KOPT-K1 (cell line): Measurements from ENCODE around the gene ACER3.

ENCODE experiments used
- H3K27ac ChIP-seq: fragments of 200-600 bp; sonication (generic); 2 replicates; pipeline ENCODE4 v1.5.1; 2016; ENCODE audit warnings: antibody characterized with exemption, mild to moderate bottlenecking, low read depth, low read length; ENCODE audit not compliant: poor library complexity, severe bottlenecking
- H3K36me3 ChIP-seq: fragments of 200-600 bp; sonication (generic); 2 replicates; pipeline ENCODE4 v1.5.1; 2017; ENCODE audit warnings: antibody characterized with exemption, mild to moderate bottlenecking, low read length, moderate library complexity; ENCODE audit not compliant: insufficient read depth
- H3K9me3 ChIP-seq: fragments of 200-600 bp; sonication (generic); 2 replicates; pipeline ENCODE4 v1.5.1; 2017; ENCODE audit warnings: antibody characterized with exemption, low read length, mild to moderate bottlenecking; ENCODE audit not compliant: insufficient read depth, poor library complexity, severe bottlenecking

ACER3 gene

GRCh38 chr11:77065878-77066228, 205.1 kb downstream of the ACER3 start:
- Histone ChIP-seq H3K27ac (no peak overlapping the region), H3K9me3 (no peaks in the 10 kb centered on the region)

GRCh38 chr11:77066229-77067042, 205.7 kb downstream of the ACER3 start, which contains the start of gene CAPN5:
CAPN5 (plus strand) TSS chr11:77066971; CDS start chr11:77084887, 17,916 bp downstream.
- Histone ChIP-seq H3K9me3 (no peaks in the 10 kb centered on the region), H3K27ac (peak within 1 kb of the TSS; percentile 45), H3K36me3 (no peaks in the 10 kb centered on the region)

More at GRCh38 chr11:77065878-77066228, 205.1 kb downstream of the ACER3 start:
- H3K36me3 ChIP-seq, result no peaks in the 10 kb centered on the region

- Histone ChIP-seq H3K9me3 (no peaks in the 10 kb centered on the region), H3K36me3 (no peaks in the 10 kb centered on the region), H3K27ac (no peak overlapping the region)
Measured at GRCh38 chr11:77067861-77068443, 207.2 kb downstream of the ACER3 start.

- no peaks in the 10 kb centered on the region for H3K36me3 ChIP-seq
- no peaks in the 10 kb centered on the region for H3K9me3 ChIP-seq
- no peak overlapping the region for H3K27ac ChIP-seq
Measured at GRCh38 chr11:77068457-77069335, 208.0 kb downstream of the ACER3 start.

- no peak overlapping the region for H3K27ac ChIP-seq
- H3K9me3 ChIP-seq, result no peaks in the 10 kb centered on the region
- H3K36me3 ChIP-seq, result no peaks in the 10 kb centered on the region
Measured at GRCh38 chr11:77069336-77069968, 208.7 kb downstream of the ACER3 start.

- Histone ChIP-seq H3K36me3 (no peaks in the 10 kb centered on the region), H3K27ac (no peak overlapping the region), H3K9me3 (no peaks in the 10 kb centered on the region)
Measured at GRCh38 chr11:77069969-77070582, 209.4 kb downstream of the ACER3 start.

- H3K27ac ChIP-seq, result no peak overlapping the region
- no peaks in the 10 kb centered on the region for H3K9me3 ChIP-seq
- H3K36me3 ChIP-seq, result no peaks in the 10 kb centered on the region
Measured at GRCh38 chr11:77071077-77071476, 210.4 kb downstream of the ACER3 start.

- Histone ChIP-seq H3K27ac (no peak overlapping the region), H3K36me3 (no peaks in the 10 kb centered on the region), H3K9me3 (no peaks in the 10 kb centered on the region)
Measured at GRCh38 chr11:77071671-77072605, 211.2 kb downstream of the ACER3 start.

GRCh38 chr11:77072851-77073327, 212.2 kb downstream of the ACER3 start:
- Histone ChIP-seq H3K36me3 (no peaks in the 10 kb centered on the region), H3K9me3 (no peaks in the 10 kb centered on the region), H3K27ac (no peak overlapping the region)

GRCh38 chr11:77073328-77074001, 212.7 kb downstream of the ACER3 start:
- Histone ChIP-seq H3K27ac (no peak overlapping the region), H3K36me3 (no peaks in the 10 kb centered on the region), H3K9me3 (peaks cover 5% of the 10 kb centered on the region)

- Histone ChIP-seq H3K27ac (no peak overlapping the region), H3K9me3 (peaks cover 5% of the 10 kb centered on the region), H3K36me3 (no peaks in the 10 kb centered on the region)
Measured at GRCh38 chr11:77074205-77074604, 213.5 kb downstream of the ACER3 start.

GRCh38 chr11:77074626-77075221, 214.0 kb downstream of the ACER3 start:
- no peak overlapping the region for H3K27ac ChIP-seq
- H3K36me3 ChIP-seq, result no peaks in the 10 kb centered on the region

GRCh38 chr11:77075425-77075905, 214.7 kb downstream of the ACER3 start:
- Histone ChIP-seq H3K9me3 (peaks cover 10% of the 10 kb centered on the region), H3K27ac (no peak overlapping the region), H3K36me3 (no peaks in the 10 kb centered on the region)

More at GRCh38 chr11:77074626-77075221, 214.0 kb downstream of the ACER3 start:
- peaks cover 9% of the 10 kb centered on the region for H3K9me3 ChIP-seq
